Inferior parietal cortex (tissue), 1 donor: ENCODE data around the gene AGXT.

Experiments
- DNase-seq: peaks from one replicate; pipeline ENCODE4 v3.0.0-alpha.2; 2016; ENCODE audit errors: extremely low spot score

Gene AGXT

GRCh38 chr2:240885566-240885965 lies 16.9 kb downstream of the AGXT start:
- DNase-seq = no peak

DNA sequence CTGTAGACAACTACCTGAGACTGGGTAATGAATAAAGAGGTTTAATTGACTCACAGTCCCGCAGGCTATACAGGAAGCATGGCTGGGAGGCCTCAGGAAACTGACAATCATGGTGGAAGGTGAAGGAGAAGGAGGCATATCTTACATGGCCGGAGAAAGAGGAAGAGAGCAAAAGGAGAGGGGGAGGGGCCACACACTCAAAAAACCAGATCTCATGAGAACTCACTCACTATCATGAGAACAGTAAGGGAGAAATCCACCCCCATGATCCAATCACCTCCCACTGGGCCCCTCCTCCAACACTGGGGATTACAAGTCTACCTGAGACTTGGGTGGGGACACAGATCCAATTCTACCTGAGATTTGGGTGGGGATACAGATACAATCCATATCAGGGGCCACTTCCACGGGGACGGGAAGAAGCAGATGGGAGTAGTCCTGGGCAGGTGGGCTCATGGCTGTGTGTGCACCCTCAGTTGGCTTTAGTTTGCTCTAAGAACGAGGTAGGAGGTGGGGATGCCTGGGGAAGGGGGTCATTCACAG lies 17.5 kb downstream of the AGXT start:
- no peak for DNase-seq

- DNase-seq = no peak
Observed at GRCh38 chr2:240886678-240887609, 18.3 kb downstream of the AGXT start.

GRCh38 chr2:240887631-240888030 lies 19.0 kb downstream of the AGXT start:
- DNase-seq = no peak

- DNase-seq = no peak
Observed at GRCh38 chr2:240888130-240888889, 19.7 kb downstream of the AGXT start.

DNA sequence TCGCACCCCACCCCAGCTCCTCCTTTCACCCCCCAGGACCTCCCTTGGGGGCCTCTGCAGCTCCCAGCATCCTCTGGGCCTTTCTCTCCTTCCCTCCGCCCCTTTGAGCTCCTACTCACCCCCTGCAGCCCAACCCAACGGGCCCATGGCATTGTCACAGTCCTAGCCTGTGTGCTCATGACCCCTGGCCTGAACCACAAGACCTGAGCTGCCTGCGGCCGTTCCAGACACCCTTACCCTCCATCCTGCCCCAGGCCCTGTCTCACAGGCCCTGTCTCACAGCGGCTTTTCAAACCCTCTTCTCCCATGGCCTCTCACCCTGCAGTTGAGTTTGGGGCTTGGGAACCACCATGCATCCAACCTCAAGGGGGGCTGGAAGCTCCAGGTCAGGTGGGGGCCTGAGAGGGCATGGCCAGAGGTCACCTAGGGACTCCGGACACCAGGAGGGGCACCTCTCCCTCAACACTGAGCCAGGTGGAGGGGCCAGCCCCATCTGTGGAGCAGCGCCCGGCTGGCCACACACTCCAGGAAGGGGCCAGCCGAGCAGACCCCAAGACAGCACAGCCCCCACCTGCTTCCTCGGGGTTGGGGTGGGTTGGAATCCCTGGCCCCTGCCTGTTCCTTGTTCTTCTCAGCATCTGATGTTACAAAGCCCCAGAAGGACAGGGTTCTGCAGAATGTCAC lies 20.4 kb downstream of the AGXT start:
- DNase-seq = no peak

DNA sequence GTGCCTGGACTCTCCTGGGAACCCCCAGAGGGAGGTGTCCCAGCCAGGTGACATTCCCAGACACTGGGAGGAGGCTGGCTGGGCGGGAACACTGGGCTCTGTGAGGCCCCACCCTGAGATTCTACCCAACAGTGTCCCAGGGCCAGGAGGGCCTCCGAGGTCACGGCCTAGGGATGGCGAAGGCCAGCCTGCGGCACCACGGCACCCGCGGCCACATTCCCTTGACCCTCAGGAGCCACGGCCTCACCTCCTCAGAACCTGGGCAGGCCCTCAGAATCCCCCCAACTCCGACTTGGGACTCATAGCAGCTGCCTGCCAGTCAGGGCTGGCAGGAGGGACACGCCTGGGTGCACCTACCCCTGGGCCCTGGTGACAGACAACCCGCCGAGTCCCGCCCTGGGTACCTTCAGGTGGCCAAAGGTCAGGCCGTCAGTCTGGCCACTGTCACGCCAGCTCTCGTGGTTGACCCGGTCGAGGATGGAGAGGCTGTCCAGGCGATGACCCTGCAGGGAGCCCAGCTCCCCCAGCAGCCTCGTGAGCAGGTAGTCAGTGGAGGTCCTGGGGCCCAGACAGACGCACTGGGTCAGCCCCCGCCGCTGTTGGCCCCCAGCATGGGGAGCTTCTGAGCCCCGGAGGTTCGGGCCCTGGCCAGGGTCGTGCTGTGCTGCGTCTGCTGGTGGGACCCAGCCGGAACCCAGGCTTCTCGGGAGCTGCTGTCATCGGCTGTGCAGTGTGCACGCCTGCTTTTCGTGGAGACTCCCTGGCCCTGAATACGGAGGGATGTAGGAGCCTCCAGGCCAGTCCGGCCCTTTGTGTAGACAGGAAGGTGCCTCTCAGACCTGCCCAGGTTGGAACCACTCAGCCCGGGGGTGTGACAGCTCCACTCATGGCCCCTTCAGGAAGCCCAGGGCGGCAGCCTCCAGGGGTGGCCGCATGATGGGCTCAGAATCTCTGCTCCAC lies 21.3 kb downstream of the AGXT start:
- DNase-seq = no peak

- DNase-seq = no peak
Observed at GRCh38 chr2:240890691-240891090, 22.1 kb downstream of the AGXT start.

DNA sequence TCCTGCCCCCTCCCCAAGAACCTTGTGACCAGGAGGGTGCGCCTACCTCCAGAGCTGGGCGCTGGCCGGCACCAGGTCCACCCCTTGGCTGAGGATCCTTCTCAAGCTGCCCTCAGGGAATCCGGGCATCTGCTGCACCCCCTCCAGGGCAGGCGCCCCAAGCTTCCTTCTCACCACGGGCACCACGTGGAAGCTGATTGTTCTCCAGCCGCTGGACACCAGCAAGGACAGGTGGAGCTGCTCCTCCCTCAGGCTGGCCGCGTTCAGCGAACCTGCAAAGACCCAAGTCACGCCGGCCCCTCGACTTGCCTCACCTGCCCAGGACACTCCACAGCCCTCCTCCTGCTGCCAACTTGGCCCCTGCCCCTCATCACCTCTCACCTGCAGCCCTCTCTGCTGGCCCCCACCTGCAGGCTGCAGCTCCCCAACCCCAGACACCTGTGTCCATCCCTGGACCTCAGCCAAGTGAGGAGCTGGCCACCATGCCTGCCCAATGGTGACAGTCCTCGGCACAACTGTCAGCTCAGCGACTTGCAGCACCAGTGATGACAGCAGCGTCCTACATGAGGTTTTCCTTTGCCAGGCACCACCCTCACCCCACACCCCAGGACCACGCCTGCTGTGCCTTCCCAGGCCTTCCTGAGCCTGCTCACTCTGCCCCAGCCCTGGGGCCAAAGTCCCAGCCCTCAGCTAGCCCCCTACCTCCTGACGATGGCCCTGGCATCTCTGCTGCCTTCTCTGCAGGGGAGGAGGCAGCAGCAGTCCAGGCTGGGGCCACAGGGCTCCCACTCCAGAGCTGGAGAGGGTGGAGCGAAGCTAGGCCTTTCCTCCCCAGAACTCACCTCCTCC lies 23.1 kb downstream of the AGXT start:
- no peak for DNase-seq

DNA sequence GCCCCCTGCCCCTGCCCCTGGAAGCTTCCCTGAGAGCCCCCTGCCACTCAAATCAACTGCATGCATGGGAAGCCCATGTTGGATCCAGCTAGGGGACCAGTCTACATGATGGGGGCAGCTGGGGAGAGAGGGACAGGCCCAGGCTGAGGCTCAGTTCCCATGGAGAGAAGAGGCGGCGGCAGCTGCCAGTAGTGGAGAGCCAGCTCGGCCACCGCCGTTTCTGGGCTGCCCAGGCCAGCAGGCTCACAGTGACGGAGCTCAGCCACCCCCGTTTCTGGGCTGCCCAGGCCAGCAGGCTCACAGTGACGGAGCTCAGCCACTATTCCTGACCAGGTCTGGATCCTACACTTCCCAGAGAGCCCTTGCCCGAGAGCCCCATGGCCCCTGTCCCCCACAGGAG lies 23.7 kb downstream of the AGXT start:
- DNase-seq = no peak

DNA sequence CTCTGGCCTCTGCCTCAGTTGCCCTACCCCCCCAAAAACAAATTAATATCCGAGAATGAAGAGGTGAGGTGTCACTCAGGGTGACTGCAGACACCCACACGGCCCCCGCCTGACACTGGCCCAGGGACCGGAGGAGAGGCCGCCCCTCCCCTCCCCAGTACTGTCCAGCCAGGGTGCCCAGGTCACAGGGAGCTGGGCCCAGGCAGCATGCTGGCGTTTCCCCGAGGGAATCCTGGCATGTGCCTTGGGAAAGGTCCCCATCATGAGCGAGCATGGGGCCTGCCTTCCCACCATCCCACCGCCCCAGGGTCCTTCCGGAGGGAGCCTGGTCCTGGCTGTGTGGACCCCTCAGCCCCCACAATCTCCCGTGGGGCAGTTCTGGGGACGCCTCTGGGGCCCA lies 24.3 kb downstream of the AGXT start:
- DNase-seq = no peak

DNA sequence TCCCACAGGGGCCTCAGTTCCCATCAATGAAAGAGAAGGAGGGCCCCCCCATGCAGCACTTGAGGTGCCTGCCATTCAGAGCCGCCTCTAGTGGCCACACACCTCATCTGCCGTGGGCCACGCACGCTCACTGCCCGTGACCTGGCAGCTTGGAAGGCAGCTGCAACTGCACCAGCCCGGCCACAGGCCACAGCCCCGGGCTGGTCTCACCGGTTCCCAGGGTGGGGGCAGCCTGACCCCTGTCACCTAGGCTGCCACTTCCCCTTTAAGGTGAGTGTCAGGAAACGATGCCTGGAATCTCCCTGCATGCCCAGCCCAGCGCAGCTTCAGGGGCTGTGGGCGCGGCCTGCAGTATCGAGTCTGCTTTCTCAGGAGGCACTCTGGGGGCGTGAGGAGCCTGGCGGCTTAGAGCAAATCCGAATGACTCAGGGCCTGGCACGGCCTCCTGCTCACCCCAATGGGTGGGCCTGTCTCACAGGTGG lies 24.8 kb downstream of the AGXT start:
- DNase-seq = no peak

DNA sequence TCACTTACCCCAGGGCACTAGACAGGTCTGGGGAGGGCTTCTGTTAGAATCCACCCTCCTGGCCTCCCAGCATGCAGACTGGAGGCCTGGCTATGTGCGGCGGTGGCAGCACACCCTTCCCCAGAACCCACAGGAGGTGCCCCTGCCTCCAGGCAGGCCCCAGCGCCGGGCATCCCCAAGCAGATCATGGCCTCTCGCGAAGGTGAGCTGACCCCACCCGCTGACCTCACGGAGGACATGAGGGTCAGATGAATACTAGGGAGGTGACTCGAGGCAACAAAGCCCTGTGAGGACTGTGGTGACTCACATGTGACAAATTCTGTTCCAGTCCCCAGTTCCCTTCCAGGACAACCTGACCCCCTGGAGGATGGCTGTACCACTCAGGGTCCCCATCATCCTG lies 25.4 kb downstream of the AGXT start:
- no peak for DNase-seq

DNA sequence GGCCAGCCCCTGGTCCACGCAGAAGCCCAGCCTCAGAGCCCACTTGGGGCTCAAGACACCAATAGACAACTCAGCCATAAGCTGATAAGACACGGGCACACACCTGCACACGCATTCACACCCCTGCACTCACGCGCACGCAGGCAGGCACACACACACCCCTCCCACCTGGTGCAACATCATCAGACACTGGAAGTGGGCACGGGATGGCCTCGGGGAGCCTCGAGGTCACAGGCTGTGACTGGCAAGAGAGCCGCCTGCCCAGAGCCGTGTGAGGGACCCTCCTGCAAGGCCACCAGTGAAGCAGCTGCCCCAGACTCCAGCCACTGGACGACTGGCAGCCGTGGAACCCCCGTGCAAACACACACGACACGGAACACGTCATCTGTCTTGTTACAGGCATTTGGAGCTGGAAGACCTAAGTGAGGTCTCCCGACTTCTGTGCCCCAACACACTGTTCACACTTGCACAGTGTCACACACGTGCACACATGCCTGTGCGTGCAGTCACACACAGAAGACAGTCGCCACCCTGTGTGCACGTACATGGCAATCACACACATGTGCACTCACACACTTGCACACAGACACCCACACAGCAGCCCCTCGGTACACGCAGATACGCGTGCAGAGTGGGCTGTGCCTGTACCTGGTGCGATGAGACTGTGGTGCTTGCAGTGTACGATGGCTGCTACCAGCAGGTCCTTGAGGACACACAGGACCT lies 26.4 kb downstream of the AGXT start:
- DNase-seq = no peak

GRCh38 chr2:240895656-240896388 lies 27.2 kb downstream of the AGXT start, which contains the start of gene MAB21L4:
Gene MAB21L4 (minus strand): TSS chr2:240896156. CDS start chr2:240895997, 159 bp downstream.
- no peak for DNase-seq

GRCh38 chr2:240896394-240896793 lies 27.8 kb downstream of the AGXT start:
- no peak for DNase-seq

DNA sequence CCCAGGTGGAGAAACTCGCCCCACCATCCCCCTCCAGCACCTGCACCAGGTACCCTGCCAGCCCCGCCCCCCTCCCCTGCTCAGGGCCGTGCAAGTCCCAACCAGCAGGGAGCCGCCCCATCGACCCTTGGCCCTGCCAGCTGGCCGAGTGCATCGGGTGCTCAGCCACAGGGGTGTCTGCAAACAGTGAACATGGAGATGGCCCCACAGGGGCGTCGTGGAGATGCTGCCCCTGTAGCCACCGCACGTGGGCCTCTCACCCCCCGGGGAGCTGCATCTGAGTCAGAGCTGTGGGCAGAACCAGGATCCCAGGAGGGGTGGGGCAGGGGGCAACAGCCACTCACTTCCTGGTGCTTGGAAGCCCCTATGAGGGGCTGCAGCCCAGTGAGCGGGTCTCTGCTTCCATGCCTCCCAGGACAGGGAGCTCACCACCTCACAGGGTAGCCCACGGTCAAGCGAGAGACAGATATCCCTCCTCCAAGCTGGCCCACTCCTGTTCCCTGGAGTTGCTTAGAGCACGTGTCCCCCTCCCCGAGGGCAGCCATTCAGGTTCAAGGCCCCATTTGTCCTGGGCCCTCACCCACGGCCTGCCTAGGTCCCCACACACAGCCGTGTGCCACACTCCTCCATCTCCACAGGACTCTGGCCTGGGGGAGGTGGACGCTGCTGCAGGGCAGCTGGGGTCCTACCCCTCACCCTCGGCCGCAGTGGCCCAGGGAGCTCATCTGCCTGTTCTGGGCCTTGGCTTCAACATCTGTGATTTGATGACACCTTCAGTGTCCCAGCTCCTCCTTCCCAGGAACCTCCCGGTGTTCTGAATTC lies 28.5 kb downstream of the AGXT start:
- no peak for DNase-seq
